NK-92 (cell line): Measurements from ENCODE around the gene RPP25.

Experiments
- DNase-seq: peaks from one replicate; lab custom pipeline; 2025; ENCODE audit not compliant: unreplicated experiment; lab: John Stamatoyannopoulos, UW

RPP25 gene

GRCh38 chr15:74956648-74957475 is at the start of gene RPP25:
TSS of gene RPP25 (minus strand) at chr15:74956772. CDS start at chr15:74956583, 189 bp downstream.
- no peak for DNase-seq

GRCh38 chr15:75002398-75002797 is 45.8 kb upstream of the RPP25 start:
- DNase-seq, result no peak

GRCh38 chr15:75001310-75001709 is 44.7 kb upstream of the RPP25 start:
- DNase-seq, result no peak

- DNase-seq, result no peak
Observed at GRCh38 chr15:74997543-74997942, 41.0 kb upstream of the RPP25 start.

- no peak for DNase-seq
Observed at GRCh38 chr15:74997141-74997540, 40.6 kb upstream of the RPP25 start.

GRCh38 chr15:74995779-74996765 is 39.5 kb upstream of the RPP25 start:
- no peak for DNase-seq

GRCh38 chr15:74995182-74995778 is 38.7 kb upstream of the RPP25 start, which contains the start of gene SCAMP5:
TSS of gene SCAMP5 (plus strand) at chr15:74995563. CDS start at chr15:75011840, 16,277 bp downstream.
- DNase-seq, result no peak

GRCh38 chr15:74994685-74995084 is 38.1 kb upstream of the RPP25 start:
- no peak for DNase-seq

- DNase-seq, result no peak
Observed at GRCh38 chr15:74994236-74994635, 37.7 kb upstream of the RPP25 start.

GRCh38 chr15:74992619-74993018 is 36.0 kb upstream of the RPP25 start:
- no peak for DNase-seq

- DNase-seq, result no peak
Observed at GRCh38 chr15:74989527-74989926, 33.0 kb upstream of the RPP25 start.

GRCh38 chr15:74988007-74988800 is 31.6 kb upstream of the RPP25 start:
- DNase-seq, result no peak

GRCh38 chr15:74983725-74984231 is 27.2 kb upstream of the RPP25 start:
- no peak for DNase-seq

- DNase-seq, result no peak
Observed at GRCh38 chr15:74982183-74982582, 25.6 kb upstream of the RPP25 start.

- no peak for DNase-seq
Observed at GRCh38 chr15:74978503-74978902, 21.9 kb upstream of the RPP25 start.

GRCh38 chr15:74978077-74978476 is 21.5 kb upstream of the RPP25 start:
- DNase-seq, result no peak

- DNase-seq, result no peak
Observed at GRCh38 chr15:74977599-74977998, 21.0 kb upstream of the RPP25 start.

- DNase-seq, result no peak
Observed at GRCh38 chr15:74976159-74976558, 19.6 kb upstream of the RPP25 start.

GRCh38 chr15:74967670-74968069 is 11.1 kb upstream of the RPP25 start:
- no peak for DNase-seq

- DNase-seq, result no peak
Observed at GRCh38 chr15:74964794-74965193, 8.2 kb upstream of the RPP25 start.
